ENCODE results near the gene POLR3B. TPM values are rescaled to one million over a fixed set of nuclear protein-coding genes. Genes with fewer than 3 reads are reported as not detected.

The POLR3B gene
- total and polyA plus RNA-seq, 2 of the 13 experiments (the other 11 are each of a cell fraction or from before 2014, with no cell fraction given) = 4.8 to 13.1 TPM

DNA sequence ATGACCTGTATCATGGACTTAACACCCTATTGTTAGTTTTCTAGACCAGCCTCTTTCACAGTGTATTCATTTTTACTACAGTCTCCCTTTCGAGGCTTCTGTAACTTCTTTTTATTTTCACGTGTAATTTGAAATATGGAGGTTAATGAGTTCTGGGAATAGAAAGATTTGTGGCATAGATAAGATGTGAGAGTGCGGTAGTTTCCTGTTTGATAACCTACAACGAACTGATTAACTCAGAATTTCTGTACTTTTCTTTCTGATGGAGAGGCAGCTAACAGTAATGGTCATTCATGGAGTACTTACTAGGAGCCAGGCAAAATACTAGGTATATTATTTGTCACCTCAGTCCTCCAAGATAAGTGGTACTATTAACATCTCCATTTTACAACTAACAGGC is 21.2 kb downstream of the POLR3B start (continued):
- TF ChIP-seq, protein P1, sequence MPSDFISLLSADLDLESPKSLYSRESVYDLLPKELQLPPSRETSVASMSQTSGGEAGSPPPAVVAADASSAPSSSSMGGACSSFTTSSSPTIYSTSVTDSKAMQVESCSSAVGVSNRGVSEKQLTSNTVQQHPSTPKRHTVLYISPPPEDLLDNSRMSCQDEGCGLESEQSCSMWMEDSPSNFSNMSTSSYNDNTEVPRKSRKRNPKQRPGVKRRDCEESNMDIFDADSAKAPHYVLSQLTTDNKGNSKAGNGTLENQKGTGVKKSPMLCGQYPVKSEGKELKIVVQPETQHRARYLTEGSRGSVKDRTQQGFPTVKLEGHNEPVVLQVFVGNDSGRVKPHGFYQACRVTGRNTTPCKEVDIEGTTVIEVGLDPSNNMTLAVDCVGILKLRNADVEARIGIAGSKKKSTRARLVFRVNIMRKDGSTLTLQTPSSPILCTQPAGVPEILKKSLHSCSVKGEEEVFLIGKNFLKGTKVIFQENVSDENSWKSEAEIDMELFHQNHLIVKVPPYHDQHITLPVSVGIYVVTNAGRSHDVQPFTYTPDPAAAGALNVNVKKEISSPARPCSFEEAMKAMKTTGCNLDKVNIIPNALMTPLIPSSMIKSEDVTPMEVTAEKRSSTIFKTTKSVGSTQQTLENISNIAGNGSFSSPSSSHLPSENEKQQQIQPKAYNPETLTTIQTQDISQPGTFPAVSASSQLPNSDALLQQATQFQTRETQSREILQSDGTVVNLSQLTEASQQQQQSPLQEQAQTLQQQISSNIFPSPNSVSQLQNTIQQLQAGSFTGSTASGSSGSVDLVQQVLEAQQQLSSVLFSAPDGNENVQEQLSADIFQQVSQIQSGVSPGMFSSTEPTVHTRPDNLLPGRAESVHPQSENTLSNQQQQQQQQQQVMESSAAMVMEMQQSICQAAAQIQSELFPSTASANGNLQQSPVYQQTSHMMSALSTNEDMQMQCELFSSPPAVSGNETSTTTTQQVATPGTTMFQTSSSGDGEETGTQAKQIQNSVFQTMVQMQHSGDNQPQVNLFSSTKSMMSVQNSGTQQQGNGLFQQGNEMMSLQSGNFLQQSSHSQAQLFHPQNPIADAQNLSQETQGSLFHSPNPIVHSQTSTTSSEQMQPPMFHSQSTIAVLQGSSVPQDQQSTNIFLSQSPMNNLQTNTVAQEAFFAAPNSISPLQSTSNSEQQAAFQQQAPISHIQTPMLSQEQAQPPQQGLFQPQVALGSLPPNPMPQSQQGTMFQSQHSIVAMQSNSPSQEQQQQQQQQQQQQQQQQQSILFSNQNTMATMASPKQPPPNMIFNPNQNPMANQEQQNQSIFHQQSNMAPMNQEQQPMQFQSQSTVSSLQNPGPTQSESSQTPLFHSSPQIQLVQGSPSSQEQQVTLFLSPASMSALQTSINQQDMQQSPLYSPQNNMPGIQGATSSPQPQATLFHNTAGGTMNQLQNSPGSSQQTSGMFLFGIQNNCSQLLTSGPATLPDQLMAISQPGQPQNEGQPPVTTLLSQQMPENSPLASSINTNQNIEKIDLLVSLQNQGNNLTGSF (CRISPR knock-in tag; IDR thresholded peaks at IDR 0.05) = no peak
- TF ChIP-seq, protein P2, sequence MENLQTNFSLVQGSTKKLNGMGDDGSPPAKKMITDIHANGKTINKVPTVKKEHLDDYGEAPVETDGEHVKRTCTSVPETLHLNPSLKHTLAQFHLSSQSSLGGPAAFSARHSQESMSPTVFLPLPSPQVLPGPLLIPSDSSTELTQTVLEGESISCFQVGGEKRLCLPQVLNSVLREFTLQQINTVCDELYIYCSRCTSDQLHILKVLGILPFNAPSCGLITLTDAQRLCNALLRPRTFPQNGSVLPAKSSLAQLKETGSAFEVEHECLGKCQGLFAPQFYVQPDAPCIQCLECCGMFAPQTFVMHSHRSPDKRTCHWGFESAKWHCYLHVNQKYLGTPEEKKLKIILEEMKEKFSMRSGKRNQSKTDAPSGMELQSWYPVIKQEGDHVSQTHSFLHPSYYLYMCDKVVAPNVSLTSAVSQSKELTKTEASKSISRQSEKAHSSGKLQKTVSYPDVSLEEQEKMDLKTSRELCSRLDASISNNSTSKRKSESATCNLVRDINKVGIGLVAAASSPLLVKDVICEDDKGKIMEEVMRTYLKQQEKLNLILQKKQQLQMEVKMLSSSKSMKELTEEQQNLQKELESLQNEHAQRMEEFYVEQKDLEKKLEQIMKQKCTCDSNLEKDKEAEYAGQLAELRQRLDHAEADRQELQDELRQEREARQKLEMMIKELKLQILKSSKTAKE (CRISPR knock-in tag; IDR thresholded peaks at IDR 0.05; ENCODE audit: borderline replicate concordance) = no peak
- no peak for TF ChIP-seq FOSL2 (CRISPR knock-in tag; IDR thresholded peaks at IDR 0.05)
- TF ChIP-seq ZNF776 (CRISPR knock-in tag; IDR thresholded peaks at IDR 0.05) = no peak
- no peak for TF ChIP-seq ZNF781 (CRISPR knock-in tag; IDR thresholded peaks at IDR 0.05; ENCODE audit: borderline replicate concordance, not compliant biosample characterization)
- TF ChIP-seq, protein P3, sequence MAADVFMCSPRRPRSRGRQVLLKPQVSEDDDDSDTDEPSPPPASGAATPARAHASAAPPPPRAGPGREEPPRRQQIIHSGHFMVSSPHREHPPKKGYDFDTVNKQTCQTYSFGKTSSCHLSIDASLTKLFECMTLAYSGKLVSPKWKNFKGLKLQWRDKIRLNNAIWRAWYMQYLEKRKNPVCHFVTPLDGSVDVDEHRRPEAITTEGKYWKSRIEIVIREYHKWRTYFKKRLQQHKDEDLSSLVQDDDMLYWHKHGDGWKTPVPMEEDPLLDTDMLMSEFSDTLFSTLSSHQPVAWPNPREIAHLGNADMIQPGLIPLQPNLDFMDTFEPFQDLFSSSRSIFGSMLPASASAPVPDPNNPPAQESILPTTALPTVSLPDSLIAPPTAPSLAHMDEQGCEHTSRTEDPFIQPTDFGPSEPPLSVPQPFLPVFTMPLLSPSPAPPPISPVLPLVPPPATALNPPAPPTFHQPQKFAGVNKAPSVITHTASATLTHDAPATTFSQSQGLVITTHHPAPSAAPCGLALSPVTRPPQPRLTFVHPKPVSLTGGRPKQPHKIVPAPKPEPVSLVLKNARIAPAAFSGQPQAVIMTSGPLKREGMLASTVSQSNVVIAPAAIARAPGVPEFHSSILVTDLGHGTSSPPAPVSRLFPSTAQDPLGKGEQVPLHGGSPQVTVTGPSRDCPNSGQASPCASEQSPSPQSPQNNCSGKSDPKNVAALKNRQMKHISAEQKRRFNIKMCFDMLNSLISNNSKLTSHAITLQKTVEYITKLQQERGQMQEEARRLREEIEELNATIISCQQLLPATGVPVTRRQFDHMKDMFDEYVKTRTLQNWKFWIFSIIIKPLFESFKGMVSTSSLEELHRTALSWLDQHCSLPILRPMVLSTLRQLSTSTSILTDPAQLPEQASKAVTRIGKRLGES (CRISPR knock-in tag; IDR thresholded peaks at IDR 0.05; ENCODE audit: borderline replicate concordance) = no peak
- no peak for TF ChIP-seq ZIK1 (CRISPR knock-in tag; IDR thresholded peaks at IDR 0.05; ENCODE audit: borderline replicate concordance, low read depth)
- TF ChIP-seq NFRKB (IDR thresholded peaks at IDR 0.05) = no peak
- TF ChIP-seq DNMT1 (CRISPR knock-in tag; IDR thresholded peaks at IDR 0.05) = no peak
